Activated naive CD4-positive, alpha-beta T cell treated with anti-CD3 and anti-CD28 coated beads, Interleukin-2, amount 50 U/mL, for 72 hours (primary cell): ENCODE results near the gene ACTR1B. TPM values are rescaled to one million over a fixed set of nuclear protein-coding genes. Genes with fewer than 3 reads are reported as not detected.
"Not testable (repeated sequence)": the region's sequence is repeated elsewhere in the genome, so short reads cannot be mapped to it uniquely, and the experiment has no call there.

Experiments used
- ATAC-seq, 2 donors: fragments of 150-1000 bp; cut with Tn5 transposase; 2 replicates each; pipeline ENCODE4 v1.10.0; 2021; ENCODE audit warnings: mild to moderate bottlenecking in 2 of 2, moderate library complexity in 2 of 2
- DNase-seq, 2 donors: peaks; one replicate each; pipeline ENCODE4 v3.0.0; 2021 to 2022; ENCODE audit warnings: low spot score in 2 of 2
- H3K27ac Mint-ChIP-seq, 2 donors: one replicate each; pipeline ENCODE4 v1.8.0; 2022; ENCODE audit warnings: mild to moderate bottlenecking in 2 of 2, mixed read lengths in 2 of 2
- H3K36me3 Mint-ChIP-seq, 2 donors: one replicate each; pipeline ENCODE4 v1.8.0; 2022; ENCODE audit warnings: mixed read lengths in 2 of 2
- H3K9me3 Mint-ChIP-seq, 2 donors: one replicate each; pipeline ENCODE4 v1.8.0; 2022; ENCODE audit warnings: mixed read lengths in 2 of 2
- total RNA-seq, 2 donors: library from RNA; stranded (reverse); gene quantifications; one replicate each; pipeline ENCODE4 v1.2.3, GENCODE V29; 2022

ACTR1B gene
- total RNA-seq, result 100 to 1,000 TPM in 1 of 2 donors, 10 to 100 TPM in 1; 77.0 to 124 TPM

GRCh38 chr2:97663962-97664635, at the start of gene ACTR1B:
Gene ACTR1B (minus strand): TSS chr2:97664044. CDS start chr2:97663890, 154 bp downstream.
- Mint-ChIP-seq H3K27ac (peak within 1 kb of the TSS; percentile 98 to 99), H3K36me3 (peaks cover 5 to 20% of the 10 kb centered on the region in 2 donors), H3K9me3 (no peaks in the 10 kb centered on the region)
- ATAC-seq, result peak; percentile 67 to 82
- DNase-seq, result peak; percentile 96 to 99

GRCh38 chr2:97712693-97713295, 49.0 kb upstream of the ACTR1B start:
- DNase-seq (peak in 1 of 2 donors; percentile 75), ATAC-seq (peak; percentile 46 to 50)
- Mint-ChIP-seq H3K27ac (peak overlapping the region; percentile 98 to 99), H3K9me3 (no peaks in the 10 kb centered on the region), H3K36me3 (peaks cover 31 to 49% of the 10 kb centered on the region in 2 donors)

- ATAC-seq, DNase-seq, H3K9me3 Mint-ChIP-seq: not testable (repeated sequence)
- Mint-ChIP-seq H3K36me3 (peaks cover 31 to 45% of the 10 kb centered on the region in 2 donors), H3K27ac (peak overlapping the region; percentile 92 to 98)
These were observed 48.3 kb upstream of the ACTR1B start for GRCh38 chr2:97712175-97712574.

DNA sequence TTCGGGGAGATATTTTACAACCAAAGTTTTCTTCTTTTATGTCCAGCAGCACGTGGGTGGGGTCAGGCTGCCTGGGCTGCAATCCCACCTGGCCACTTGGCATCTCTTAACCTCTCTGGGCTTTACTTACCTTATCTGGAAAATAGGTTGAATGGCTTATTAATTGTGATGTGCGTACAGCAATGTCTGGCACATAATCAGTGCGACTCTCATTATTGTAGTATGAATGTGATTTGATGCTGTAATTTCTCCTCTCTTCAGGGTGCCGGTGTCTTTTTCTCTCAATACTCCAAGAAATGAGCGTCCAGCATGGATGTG, 47.5 kb upstream of the ACTR1B start:
- Mint-ChIP-seq H3K36me3 (peaks cover 25 to 37% of the 10 kb centered on the region in 2 donors), H3K9me3 (no peaks in the 10 kb centered on the region), H3K27ac (peak overlapping the region in 1 of 2 donors; percentile 98)
- ATAC-seq (no peak), DNase-seq (no peak)

DNA sequence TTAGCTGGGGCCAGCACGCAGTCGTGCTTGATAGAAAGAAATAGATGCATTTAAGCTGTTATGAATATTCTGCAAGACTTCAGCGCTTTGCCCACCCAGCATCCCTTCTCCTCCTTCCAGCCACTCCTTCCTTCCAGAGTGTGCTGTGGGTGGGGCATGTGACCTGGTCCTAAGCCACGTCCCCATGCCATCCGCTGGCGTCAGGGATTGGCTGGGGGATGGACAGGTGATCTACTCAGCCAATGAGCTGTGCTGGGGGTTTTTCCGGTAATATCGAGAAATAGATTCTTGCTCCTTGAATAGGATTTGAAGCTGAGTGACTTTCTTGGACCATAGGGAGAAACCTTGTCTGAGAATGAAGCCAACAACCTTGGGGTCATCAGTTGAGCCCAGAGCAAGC, 44.8 kb upstream of the ACTR1B start:
- ATAC-seq, result no peak
- Mint-ChIP-seq H3K27ac (no peak overlapping the region), H3K36me3 (peaks cover 4 to 11% of the 10 kb centered on the region in 2 donors), H3K9me3 (no peaks in the 10 kb centered on the region)
- DNase-seq, result no peak

DNA sequence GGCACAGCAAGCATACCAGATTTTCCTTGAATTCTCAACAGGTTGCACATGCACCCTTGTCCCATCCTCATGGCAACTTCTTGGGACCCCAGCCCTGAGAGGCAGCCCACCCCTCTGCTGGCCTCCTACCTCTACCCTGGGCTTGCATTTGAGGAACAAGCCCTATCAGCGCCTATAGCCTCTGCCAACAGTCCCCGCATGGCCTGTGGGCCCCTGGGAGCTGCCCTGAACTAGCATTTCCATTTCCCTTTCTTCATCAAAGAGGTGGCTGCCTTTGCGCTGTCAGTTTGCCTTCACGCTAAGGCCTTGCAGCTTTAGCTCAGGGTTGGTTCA, 44.2 kb upstream of the ACTR1B start:
- peaks cover 0 to 6% of the 10 kb centered on the region in 2 donors for H3K36me3 Mint-ChIP-seq
- H3K27ac Mint-ChIP-seq, result no peak overlapping the region
- H3K9me3 Mint-ChIP-seq, result no peaks in the 10 kb centered on the region
- DNase-seq, result peak in 1 of 2 donors; percentile 39
- no peak for ATAC-seq

- no peak overlapping the region for H3K27ac Mint-ChIP-seq
- no peaks in the 10 kb centered on the region for H3K9me3 Mint-ChIP-seq
- peaks cover 0 to 6% of the 10 kb centered on the region in 2 donors for H3K36me3 Mint-ChIP-seq
- ATAC-seq (no peak), DNase-seq (no peak)
These were observed 43.7 kb upstream of the ACTR1B start for GRCh38 chr2:97707362-97708047.

DNA sequence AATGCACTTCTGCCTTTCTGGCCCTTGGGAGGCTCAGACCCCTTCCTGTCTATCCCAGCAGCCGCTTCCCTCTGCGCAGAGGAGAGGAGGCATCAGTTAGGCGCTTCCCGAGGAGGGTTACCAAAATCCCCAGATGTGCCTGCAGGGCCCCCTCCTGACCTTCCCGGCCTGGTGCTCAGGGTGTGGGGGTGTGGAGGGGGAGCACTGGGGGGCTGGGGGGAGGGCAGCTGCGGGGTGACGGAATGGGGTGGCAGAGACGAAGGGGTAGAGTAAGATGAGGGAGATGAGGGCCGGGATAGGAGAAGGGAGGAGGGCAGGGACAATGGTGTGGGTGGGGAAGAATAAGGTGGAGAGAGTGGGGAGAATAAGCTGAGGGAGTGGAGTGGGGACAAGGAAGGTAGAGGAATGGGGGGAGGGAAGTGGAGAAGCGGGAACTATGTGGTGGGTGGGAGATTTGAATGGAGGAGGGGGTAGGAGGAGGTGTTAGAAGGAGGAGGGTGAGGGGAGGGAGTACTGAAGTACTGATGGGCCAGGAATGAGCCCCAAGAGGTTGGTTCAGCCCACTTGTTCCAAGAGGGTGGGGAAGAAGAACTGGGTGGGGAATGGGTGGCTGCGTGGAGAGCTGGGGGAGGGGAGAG, 43.0 kb upstream of the ACTR1B start:
- Mint-ChIP-seq H3K36me3 (peaks cover 0 to 6% of the 10 kb centered on the region in 2 donors), H3K9me3 (no peaks in the 10 kb centered on the region), H3K27ac (no peak overlapping the region)
- DNase-seq (no peak), ATAC-seq (no peak)

DNA sequence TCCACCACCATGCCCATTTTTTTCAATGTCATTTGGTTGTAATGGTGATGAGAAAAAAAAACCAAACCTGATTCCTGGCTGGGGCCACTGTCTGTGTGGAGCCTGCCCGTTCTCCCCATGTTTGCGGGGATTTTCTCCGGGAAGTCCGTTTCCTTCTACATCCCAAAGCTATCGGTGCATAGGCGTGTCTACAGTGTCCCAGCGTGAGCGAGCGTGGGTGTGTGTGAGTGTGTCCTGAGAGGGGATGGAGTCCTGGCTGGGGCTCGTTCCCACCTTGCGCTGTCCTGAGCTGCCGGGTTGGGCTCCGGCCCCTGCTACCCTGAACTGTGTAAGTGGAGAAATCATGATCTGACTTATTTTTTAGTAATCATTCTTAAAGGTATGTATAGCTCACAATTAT, 42.3 kb upstream of the ACTR1B start:
- DNase-seq (no peak), ATAC-seq (no peak)
- peaks cover 0 to 6% of the 10 kb centered on the region in 2 donors for H3K36me3 Mint-ChIP-seq
- no peak overlapping the region for H3K27ac Mint-ChIP-seq
- no peaks in the 10 kb centered on the region for H3K9me3 Mint-ChIP-seq

GRCh38 chr2:97704989-97705388, 41.1 kb upstream of the ACTR1B start:
- ATAC-seq (no peak), DNase-seq (no peak)
- no peaks in the 10 kb centered on the region for H3K9me3 Mint-ChIP-seq
- H3K36me3 Mint-ChIP-seq, result peaks cover 0 to 3% of the 10 kb centered on the region in 2 donors
- H3K27ac Mint-ChIP-seq, result no peak overlapping the region

GRCh38 chr2:97703741-97704140, 39.9 kb upstream of the ACTR1B start:
- DNase-seq, result no peak
- no peaks in the 10 kb centered on the region for H3K36me3 Mint-ChIP-seq
- ATAC-seq, result no peak
- H3K9me3 Mint-ChIP-seq, result no peaks in the 10 kb centered on the region
- H3K27ac Mint-ChIP-seq, result no peak overlapping the region

DNA sequence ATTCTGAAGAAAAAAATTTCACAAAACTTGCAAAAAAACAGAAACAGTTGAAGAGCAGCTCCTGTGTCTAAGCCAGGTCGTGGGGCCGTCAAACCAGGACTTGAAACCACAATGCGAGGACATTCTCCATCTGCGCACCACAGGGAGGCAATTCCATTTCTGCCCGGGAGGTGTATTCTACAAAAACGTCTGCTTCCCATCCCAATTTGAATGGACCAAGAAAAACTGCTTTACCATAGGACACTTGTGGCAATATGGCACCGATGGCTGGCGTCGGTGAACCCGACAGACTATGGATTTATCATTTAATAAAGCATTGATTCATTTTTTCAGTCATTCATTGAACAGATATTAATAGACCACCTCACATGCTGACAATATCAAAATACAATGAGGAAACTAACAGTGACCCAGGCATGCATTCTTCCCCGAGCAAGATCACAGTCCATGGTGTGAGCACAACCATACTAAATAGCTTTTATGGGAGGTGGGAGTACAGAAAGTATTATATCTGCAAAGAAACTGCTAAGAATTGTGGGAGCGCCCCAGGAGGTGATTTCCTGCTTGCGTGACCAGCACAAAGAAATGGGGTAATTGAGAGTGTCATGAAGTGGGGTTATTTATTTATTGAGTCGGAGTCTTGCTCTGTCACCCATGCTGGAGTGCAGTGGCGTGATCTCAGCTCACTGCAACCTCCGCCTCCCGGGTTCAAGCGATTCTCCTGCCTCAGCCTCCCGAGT, 39.1 kb upstream of the ACTR1B start:
- Mint-ChIP-seq H3K27ac (no peak overlapping the region), H3K36me3 (no peaks in the 10 kb centered on the region), H3K9me3 (no peaks in the 10 kb centered on the region)
- no peak for ATAC-seq
- no peak for DNase-seq

GRCh38 chr2:97701851-97702465, 38.1 kb upstream of the ACTR1B start:
- Mint-ChIP-seq H3K36me3 (no peaks in the 10 kb centered on the region), H3K27ac (no peak overlapping the region), H3K9me3 (no peaks in the 10 kb centered on the region)
- no peak for ATAC-seq
- DNase-seq, result no peak

- DNase-seq (no peak), ATAC-seq (no peak)
- no peak overlapping the region for H3K27ac Mint-ChIP-seq
- no peaks in the 10 kb centered on the region for H3K36me3 Mint-ChIP-seq
- H3K9me3 Mint-ChIP-seq, result no peaks in the 10 kb centered on the region
These were observed 37.3 kb upstream of the ACTR1B start for GRCh38 chr2:97701186-97701585.

GRCh38 chr2:97699765-97700444, 36.1 kb upstream of the ACTR1B start:
- Mint-ChIP-seq H3K36me3 (no peaks in the 10 kb centered on the region), H3K27ac (peak overlapping the region in 1 of 2 donors; percentile 35), H3K9me3 (no peaks in the 10 kb centered on the region)
- DNase-seq (peak in 1 of 2 donors; percentile 71), ATAC-seq (peak; percentile 61 to 86)

- DNase-seq (no peak), ATAC-seq (no peak)
- Mint-ChIP-seq H3K9me3 (no peaks in the 10 kb centered on the region), H3K27ac (peak overlapping the region in 1 of 2 donors; percentile 73), H3K36me3 (no peaks in the 10 kb centered on the region)
These were observed 34.7 kb upstream of the ACTR1B start for GRCh38 chr2:97698530-97698929.
